HG02759 (cell line): ENCODE measurements around the gene KRT73.

ENCODE experiments used
- ATAC-seq: cut with Tn5 transposase; IDR thresholded peaks from one replicate; pipeline ENCODE4 v1.9.1; 2021; ENCODE audit warnings: mild to moderate bottlenecking, moderate library complexity; ENCODE audit not compliant: unreplicated experiment

The KRT73 gene

GRCh38 chr12:52646613-52647012 lies 28.3 kb upstream of the KRT73 start:
- ATAC-seq = no peak

DNA sequence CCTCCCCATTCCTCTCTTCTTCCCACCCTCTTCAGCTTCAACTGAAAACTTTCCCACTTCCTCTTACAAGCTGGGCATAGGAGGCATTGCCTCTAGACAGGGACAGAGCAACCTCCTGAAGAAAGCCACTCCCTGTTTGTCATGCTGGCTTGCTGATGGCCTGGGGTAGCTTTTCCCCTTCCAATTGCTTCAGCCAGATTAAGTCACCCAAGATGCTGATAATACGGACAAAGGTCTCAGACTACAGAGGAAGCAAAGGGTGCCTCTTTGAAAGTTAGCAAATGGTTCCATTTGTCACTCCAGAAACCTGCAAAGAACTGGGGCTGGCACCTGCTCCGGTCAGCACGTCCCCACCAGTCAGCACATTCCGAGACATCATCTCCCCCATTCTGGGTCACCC lies 27.6 kb upstream of the KRT73 start:
- ATAC-seq = no peak

DNA sequence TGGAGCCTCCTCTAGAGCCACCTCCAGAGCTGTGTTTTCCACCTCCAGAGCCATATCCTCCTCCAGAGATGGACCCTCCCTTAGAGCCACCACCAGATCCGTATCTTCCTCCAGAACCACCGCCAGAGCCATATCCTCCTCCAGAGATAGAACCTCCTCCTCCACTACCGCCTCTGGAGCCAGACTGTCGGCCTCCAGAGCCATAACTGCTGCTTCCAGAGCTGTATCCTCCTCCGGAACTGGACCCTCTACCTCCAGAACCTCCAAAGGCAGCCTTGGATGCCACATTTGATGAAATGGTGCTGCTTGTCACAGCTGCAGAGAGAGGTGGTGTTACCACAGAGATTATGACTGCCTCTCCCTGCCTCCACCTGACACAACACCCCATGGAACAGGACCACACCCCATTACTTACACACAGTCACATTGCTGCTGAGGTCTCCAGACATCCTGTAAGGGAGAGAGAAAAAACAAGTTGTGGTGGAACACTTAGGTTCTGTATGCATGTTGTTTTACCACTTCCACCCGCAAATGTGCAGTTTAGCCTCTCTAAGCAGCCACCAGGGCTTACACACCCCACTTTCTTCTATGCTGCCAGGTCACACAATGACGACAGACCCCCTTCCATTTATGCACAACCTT lies 26.9 kb upstream of the KRT73 start:
- ATAC-seq = no peak

- no peak for ATAC-seq
Observed at GRCh38 chr12:52644078-52644415, 25.7 kb upstream of the KRT73 start.

DNA sequence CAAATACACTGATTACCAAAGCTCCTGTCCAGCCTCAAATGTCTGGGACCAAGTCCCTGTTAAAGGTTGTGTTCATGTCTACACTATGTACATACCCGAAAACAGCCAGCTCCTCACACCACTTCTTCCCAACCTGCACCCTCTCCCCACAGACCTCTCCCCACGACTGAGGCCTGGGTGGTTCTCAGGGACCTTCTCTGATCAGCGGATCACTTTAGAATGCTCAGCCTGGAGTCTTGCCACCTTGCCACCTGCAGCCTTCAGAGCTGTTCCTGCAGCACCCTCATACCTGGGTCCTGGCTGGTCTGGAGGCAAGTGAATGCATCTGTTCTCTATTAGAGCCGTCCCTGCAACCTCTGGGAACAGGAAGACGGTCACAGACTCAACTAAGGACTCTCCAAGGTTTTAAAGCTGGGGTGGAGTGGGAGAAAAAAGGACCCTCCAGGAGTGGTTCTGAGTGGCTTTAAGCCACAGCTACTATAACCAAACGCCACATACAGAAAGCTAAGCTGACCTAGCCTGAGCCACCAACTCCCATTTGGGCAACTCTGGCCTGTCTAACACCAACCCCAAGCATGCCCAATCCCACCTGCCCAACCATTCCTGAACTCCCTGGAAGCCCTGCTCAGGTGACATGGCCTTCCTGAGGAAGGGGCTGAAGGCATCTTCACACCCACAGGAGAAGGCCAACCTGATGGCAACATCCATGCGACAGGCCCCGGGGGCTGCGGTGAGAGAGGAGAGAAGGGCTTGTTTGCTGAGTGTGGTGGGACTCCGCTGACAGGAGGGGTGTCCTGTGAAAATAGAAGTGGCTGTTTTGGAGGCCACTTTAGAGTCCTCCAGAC lies 25.1 kb upstream of the KRT73 start:
- no peak for ATAC-seq

DNA sequence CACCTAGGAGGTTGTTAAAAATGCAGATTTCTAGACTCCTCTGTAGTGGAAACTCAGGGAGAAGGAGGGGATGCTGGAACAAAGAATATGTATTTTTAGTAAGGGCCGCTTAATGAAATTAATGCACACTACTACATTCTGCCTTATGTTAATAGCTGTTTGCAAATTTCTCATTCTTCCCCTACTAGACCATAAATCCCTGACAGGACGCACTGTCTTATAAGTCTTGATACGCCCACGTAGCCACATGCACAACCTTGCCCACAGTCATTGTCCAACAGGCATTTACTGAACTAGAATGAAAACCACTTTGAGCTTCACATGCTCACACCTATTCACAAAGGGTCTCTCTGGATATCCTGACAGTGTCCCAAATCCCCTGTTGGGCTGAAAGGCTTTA lies 23.1 kb upstream of the KRT73 start:
- no peak for ATAC-seq

DNA sequence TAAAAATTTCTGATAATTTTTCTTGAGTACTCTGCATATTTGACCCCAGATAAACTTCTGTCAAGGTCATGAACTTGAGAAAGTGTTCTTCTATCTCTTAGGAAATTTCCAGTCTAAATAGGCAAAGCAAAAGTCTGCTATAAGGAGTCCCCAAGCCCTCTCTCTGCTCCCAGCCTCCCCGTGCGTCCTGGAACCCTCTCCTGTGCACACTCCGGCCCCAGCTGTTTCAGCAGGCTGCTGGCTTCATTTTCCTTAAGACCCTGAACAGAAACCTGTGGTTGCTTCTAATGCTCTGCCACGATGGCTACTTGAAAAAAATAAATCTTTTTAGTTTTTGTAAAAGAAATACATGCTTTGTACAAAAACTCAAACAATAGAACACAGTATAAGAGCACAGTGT lies 18.9 kb upstream of the KRT73 start:
- ATAC-seq = no peak

DNA sequence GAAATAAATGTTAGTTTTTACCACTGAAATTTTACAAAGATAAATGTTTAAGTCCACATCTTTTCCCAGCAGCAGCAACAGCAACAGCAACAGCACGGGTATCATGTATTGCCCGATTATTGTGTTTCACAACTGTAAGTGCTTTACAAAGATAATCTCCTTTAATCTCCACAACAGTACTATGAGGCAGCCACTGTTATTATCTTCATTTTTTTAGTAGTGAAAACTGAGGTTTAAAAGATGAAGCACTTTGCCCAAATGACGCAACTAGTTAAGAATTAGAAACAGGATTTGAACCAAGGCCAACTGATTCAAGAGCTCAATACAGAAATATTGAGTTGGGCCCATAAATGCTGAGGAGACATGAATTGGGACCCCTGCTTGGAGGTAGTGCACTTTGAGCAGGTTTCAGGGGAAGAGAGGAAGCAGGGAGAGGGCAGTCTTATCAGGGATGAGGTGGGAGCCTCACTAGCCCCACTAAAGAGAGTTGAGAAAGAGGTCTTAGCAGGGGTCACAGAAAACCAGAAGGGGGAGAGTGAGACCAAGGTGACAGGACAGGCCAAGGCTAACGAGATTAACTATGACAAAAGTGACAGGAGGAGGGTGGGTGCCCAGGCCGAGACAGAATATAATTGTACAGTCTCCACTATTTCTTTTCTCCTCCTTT lies 18.4 kb upstream of the KRT73 start:
- ATAC-seq = no peak

GRCh38 chr12:52636189-52636588 lies 17.8 kb upstream of the KRT73 start:
- ATAC-seq = no peak

DNA sequence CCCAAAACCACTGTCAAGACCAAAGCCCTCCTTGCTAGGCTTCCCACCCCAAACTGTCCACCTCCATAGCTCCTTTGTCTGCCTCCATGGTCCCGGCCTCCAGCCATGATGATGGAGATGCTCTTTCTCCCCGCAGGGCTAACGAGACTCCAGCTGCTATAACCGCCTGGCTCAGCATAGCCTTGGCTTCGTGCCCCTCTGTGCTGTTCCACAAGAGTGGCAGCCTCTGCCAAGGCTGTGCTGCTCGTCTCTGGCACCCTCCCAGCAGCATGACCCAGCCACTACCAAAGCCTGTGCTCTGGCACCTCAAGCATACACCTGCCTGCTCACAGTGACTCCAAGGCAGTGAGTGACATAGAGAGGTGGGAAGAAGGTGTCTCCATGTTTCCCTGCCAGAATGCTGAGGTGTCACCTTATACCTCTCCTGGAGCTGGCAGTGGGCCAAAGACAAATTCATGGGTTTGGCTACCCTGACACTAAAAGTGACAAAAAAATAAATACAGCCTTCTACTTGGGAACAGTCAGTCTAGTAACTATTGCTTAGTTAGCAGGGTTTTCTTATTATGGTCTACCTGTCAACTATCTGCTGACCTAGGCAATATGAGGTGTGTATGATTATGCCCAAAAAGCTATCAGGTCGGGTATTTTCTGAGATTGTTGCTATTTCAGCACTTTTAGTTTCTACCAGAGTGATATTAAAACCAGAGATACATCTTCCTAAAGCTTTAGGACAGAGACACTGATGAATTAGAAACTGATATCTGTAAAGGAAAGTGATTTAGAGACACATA lies 16.1 kb upstream of the KRT73 start:
- ATAC-seq = no peak

- ATAC-seq = no peak
Observed at GRCh38 chr12:52633383-52633782, 15.0 kb upstream of the KRT73 start.

DNA sequence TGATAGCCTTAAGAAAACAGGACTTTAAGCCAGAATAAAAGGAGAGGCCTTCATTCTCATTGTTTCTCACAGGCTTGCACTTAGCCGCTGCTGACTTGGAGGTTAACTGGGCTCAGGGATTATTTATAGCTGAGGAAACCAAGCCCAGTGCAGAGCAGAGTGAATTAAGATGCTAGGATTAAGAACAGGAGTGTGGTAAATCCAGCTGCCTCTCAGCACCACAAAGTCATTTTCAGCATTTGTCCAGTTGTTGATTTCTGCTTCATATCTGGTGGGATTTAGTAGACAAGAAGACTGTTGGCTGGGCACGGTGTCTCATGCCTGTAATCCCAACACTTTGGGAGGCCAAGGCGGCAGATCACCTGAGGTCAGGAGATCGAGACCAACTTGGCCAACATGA lies 14.3 kb upstream of the KRT73 start:
- ATAC-seq = no peak

DNA sequence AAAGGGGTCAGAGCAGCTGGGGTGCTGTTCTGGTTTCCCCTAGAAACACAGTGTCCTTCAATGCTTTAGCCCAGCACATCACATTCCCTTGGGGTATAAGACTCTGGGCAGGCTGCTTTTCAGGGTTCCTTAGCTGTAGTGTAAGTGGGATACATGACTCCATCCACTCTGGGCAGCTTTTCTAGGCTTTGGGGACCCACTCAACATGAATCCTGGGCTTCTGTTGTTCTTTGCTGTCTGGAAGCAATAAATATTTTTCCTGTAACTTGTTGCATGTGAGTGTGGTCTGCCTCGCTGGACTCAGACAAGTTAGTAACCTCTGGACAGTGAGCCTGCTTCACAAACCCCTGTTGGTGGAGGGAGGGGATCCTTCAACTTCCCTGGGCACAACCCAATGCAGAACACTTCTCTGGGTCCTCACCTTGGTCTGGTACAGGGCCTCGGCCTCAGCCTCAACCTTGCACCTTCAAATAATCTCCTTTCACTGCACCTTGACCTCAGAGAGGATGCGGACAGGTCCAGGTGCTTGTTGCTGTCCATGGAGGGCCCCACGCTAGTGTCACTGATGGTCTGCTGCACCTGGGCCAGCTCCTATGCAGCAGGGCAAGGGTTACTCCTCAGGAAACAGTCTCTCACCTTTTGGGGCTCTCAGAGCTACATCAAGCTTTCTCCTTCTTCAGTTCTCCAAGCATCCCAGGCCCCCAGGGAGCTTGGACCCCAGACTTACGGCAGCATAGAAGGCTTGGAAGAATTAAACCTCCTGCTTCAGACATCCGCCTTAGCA lies 13.5 kb upstream of the KRT73 start:
- no peak for ATAC-seq

GRCh38 chr12:52631264-52631663 lies 12.9 kb upstream of the KRT73 start:
- no peak for ATAC-seq

- ATAC-seq = no peak
Observed at GRCh38 chr12:52630599-52631200, 12.3 kb upstream of the KRT73 start.

GRCh38 chr12:52630008-52630500 lies 11.7 kb upstream of the KRT73 start:
- no peak for ATAC-seq

DNA sequence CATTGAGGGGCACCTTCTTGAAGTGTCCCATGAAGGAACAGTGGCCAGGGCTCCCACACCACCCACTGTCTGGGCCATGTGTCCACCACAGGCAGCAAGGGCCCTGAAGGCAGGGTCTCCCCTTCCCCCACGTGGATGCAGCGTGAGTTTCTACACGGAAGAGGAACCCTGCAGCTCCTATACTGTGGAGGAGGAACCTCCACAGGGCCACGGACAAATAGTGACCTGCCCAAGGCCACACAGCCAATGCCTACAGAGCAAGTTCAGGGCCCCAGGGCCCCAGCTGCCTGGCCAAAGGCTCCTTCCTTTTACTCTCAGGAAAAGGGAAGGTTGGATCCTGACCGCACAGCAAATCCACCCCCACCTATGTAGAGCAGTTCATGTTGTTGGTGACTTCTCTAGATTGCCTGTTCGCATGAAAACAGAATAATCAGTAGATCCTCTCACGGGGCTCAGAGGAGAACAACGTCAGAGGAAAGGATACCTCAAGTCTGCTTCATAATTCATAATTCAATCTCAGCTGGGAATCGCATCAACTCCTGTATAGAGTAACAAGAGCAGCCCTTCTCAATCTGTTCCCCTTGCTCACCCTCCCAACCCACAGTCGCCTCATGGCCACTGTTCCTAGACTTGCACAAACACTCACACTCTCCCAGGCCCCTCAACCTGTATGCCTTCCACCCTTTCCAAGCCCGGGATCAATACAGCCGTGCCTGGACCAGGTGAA lies 11.1 kb upstream of the KRT73 start:
- no peak for ATAC-seq

DNA sequence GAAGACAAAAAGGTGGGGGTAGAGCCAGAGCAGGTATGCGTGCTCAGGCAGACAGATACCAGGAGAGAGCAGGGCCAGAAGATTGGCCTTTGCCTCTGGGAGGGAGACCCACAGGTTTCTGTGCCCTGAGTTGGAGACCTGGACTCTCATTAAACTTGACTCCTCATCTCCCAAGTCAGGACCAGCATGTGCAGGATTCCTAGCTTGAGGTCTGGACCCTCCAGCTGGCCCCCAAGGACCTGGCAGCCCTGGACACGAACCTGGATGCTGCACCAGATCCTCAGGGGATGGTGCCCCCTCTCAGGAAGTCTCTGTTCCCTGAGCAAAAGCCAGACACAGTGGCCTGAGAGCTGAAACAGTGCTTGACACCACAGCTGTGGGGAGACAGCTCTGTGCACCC lies 10.5 kb upstream of the KRT73 start:
- no peak for ATAC-seq

- ATAC-seq = no peak
Observed at GRCh38 chr12:52628111-52628507, 9.8 kb upstream of the KRT73 start.
